Trophoblast cell (in vitro differentiated cells and primary cell): ENCODE results near the gene TBC1D22A.

Experiments used
- DNase-seq, 2 donors: peaks; one replicate each; pipeline ENCODE4 v3.0.0-alpha.2; 2016
- H2AFZ ChIP-seq: 2 replicates; pipeline ENCODE4 v1.6.1; 2013; ENCODE audit warnings: low read length, moderate library complexity, mild to moderate bottlenecking; ENCODE audit not compliant: insufficient read depth, poor library complexity
- H2AK5ac ChIP-seq: 2 replicates; pipeline ENCODE4 v1.6.1; 2013; ENCODE audit warnings: mild to moderate bottlenecking, low read length
- H2BK120ac ChIP-seq: 2 replicates; pipeline ENCODE4 v1.6.1; 2013; ENCODE audit warnings: low read length, mild to moderate bottlenecking, moderate library complexity; ENCODE audit not compliant: insufficient read depth, poor library complexity
- H2BK12ac ChIP-seq: 2 replicates; pipeline ENCODE4 v1.6.1; 2013; ENCODE audit warnings: mild to moderate bottlenecking, low read length, moderate library complexity
- H2BK5ac ChIP-seq: 2 replicates; pipeline ENCODE4 v1.6.1; 2013; ENCODE audit warnings: low read length, low read depth, moderate library complexity, mild to moderate bottlenecking; ENCODE audit not compliant: poor library complexity
- H3K14ac ChIP-seq: 2 replicates; pipeline ENCODE4 v1.6.1; 2013; ENCODE audit warnings: mild to moderate bottlenecking, low read length
- H3K18ac ChIP-seq: 2 replicates; pipeline ENCODE4 v1.6.1; 2013; ENCODE audit warnings: mild to moderate bottlenecking, low read length
- H3K23ac ChIP-seq: 2 replicates; pipeline ENCODE4 v1.6.1; 2013; ENCODE audit warnings: low read length
- H3K27ac ChIP-seq: 2 replicates; pipeline ENCODE4 v1.5.1; 2013; ENCODE audit warnings: low read depth, mild to moderate bottlenecking, inconsistent platforms, low read length, moderate library complexity
- H3K27me3 ChIP-seq: 2 replicates; pipeline ENCODE4 v1.6.1; 2013; ENCODE audit warnings: inconsistent platforms, mild to moderate bottlenecking, low read length, moderate library complexity; ENCODE audit not compliant: insufficient read depth
- H3K36me3 ChIP-seq, 2 experiments: 1 replicate in 1 of 2; 2 replicates in 1 of 2; pipeline ENCODE4 v1.6.1; 2013; ENCODE audit warnings: low read length in 2 of 2, mild to moderate bottlenecking in 2 of 2, moderate library complexity in 1 of 2; ENCODE audit not compliant: insufficient read depth in 2 of 2, control insufficient read depth in 1 of 2
- H3K4ac ChIP-seq: 2 replicates; pipeline ENCODE4 v1.6.1; 2013; ENCODE audit warnings: low read depth, mild to moderate bottlenecking, low read length, moderate library complexity
- H3K4me1 ChIP-seq, 2 experiments: 1 replicate in 1 of 2; 2 replicates in 1 of 2; pipeline ENCODE4 v1.6.1; 2013; ENCODE audit warnings: low read length in 2 of 2, mild to moderate bottlenecking in 2 of 2, moderate library complexity in 1 of 2; ENCODE audit not compliant: insufficient read depth in 2 of 2, control insufficient read depth in 1 of 2
- H3K4me2 ChIP-seq: 2 replicates; pipeline ENCODE4 v1.6.1; 2013; ENCODE audit warnings: inconsistent platforms, mild to moderate bottlenecking, low read length, moderate library complexity
- H3K4me3 ChIP-seq: 2 replicates; pipeline ENCODE4 v1.5.1; 2013; ENCODE audit warnings: mild to moderate bottlenecking, low read depth, low read length, inconsistent platforms
- H3K79me1 ChIP-seq: one replicate; pipeline ENCODE4 v1.6.1; 2013; ENCODE audit warnings: low read length
- H3K79me2 ChIP-seq: 2 replicates; pipeline ENCODE4 v1.6.1; 2013; ENCODE audit warnings: low read length, mild to moderate bottlenecking; ENCODE audit not compliant: control insufficient read depth, insufficient read depth, poor library complexity
- H3K9ac ChIP-seq: 2 replicates; pipeline ENCODE4 v1.6.1; 2013; ENCODE audit warnings: mild to moderate bottlenecking, low read length
- H3K9me3 ChIP-seq: 2 replicates; pipeline ENCODE4 v1.6.1; 2013; ENCODE audit warnings: low read depth, mild to moderate bottlenecking, control low read depth, inconsistent platforms, low read length; ENCODE audit not compliant: insufficient read depth
- H4K12ac ChIP-seq: 2 replicates; pipeline ENCODE4 v1.6.1; 2013; ENCODE audit warnings: low read depth, mild to moderate bottlenecking, low read length, moderate library complexity
- H4K8ac ChIP-seq: 2 replicates; pipeline ENCODE4 v1.6.1; 2013; ENCODE audit warnings: low read depth, mild to moderate bottlenecking, low read length, moderate library complexity
- H4K91ac ChIP-seq: one replicate; pipeline ENCODE4 v1.6.1; 2013; ENCODE audit warnings: low read depth, mild to moderate bottlenecking, low read length, moderate library complexity
- WGBS: extraction: QIAGEN DNeasy Blood & Tissue Kit; methylation state at CpG from one replicate; pipeline ENCODE4 v1.1.7; 2013; ENCODE audit warnings: missing lambda C conversion rate; ENCODE audit not compliant: insufficient read length, insufficient coverage; ENCODE audit errors: extremely low coverage; 5-methylcytosine and 5-hydroxymethylcytosine counted together

TBC1D22A gene

DNA sequence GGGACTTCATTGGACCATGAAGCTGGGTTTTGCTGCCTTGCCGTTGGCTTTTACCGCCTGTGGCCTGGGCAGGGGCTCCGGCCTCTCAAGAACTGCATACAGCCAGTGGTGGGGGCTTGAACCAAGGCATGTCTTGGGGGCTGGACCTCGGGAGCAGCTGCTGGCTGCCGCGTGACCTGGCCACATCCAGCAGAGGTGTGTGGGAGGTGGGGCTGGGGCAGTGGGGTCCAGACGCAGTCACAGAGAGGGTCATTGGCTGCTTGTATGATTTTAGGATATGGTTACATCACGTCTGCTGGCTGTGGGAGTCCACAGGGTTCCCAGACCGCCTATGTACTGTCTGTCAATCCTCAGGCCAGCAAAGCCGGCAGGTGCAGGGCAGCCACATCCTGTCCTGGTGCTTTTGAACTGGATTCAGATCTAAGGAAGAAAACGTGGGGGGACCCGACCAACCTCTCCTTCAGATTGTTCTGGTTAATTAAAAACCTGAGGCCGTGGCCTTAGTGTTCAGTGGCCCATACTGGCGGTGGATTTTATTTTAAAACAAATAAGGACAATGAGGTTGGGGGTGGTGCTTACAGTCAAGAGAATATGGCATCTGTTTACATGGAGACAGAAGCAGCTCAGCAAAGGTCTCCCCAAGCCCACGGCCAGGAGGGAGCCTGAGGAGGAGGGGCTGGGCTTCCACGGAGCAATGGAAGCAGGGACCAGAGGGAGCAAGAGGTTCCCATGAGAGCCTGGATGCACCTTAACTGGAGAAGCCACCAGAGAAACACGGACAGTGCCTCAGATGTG is 426.0 kb downstream of the TBC1D22A start:
- Histone ChIP-seq H3K79me2 (no peaks in the 10 kb centered on the region), H2AFZ (no peak overlapping the region), H2AK5ac (no peak overlapping the region), H3K4me2 (no peak overlapping the region), H3K4ac (no peak overlapping the region), H2BK5ac (no peak overlapping the region), H3K23ac (no peak overlapping the region), H4K91ac (no peak overlapping the region), H3K27me3 (no peaks in the 10 kb centered on the region), H2BK120ac (no peak overlapping the region), H3K36me3 (no peaks in the 10 kb centered on the region), H3K79me1 (no peaks in the 10 kb centered on the region), H3K14ac (no peak overlapping the region), H3K9ac (no peak overlapping the region), H2BK12ac (no peak overlapping the region), H4K8ac (no peak overlapping the region), H3K4me1 (no peaks in the 10 kb centered on the region), H3K27ac (no peak overlapping the region), H3K18ac (no peak overlapping the region), H3K4me3 (no peak overlapping the region), H3K9me3 (peaks cover 45% of the 10 kb centered on the region), H4K12ac (no peak overlapping the region)
- WGBS = no CpG with 5 or more reads among the region's 17 CpGs
- DNase-seq = no peak

DNA sequence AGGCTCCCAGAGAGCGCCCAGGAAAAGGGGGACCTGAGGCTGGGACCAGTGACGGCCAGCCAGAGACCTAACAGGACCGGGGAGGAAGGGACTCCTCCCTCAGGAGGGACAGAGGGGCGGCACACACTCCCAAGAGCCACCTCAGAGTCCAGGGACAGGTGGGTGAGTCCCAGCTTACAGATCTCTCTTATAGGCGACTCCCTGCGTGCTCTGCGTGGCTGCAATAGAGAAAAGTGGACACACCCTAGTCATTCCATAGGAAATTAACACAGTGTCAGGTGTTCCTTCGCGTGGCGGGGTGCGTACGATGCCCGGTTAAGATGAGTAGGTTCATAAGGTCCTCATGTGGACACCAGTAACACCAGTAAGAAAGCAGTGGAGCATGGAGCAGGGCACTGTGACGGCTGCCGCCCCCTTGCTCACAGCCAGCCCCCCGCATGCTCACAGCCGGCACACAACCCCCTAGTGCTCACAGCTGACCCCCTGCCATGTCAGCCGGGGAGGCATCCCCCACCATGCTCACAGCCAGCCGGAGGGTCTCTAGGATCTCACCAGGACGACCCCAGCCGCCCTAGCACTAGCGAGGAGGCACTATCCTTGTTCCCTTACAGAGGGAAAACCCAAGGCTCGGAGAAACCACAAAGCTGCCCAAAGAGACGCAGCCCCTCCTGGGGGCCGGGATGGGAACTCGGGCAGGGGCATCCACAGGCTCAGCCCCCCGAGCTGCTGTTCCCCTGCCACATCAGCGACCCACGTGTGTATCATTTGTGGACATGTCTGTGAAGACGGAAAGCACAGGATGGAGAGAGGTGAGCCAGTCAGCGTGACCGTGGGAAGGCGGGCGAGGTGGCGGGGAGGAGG is 426.8 kb downstream of the TBC1D22A start:
- H2AK5ac ChIP-seq = no peak overlapping the region
- DNase-seq = no peak
- no peak overlapping the region for H2AFZ ChIP-seq
- peak overlapping the region; percentile 37 for H3K4me3 ChIP-seq
- no peak overlapping the region for H2BK12ac ChIP-seq
- no peak overlapping the region for H3K27ac ChIP-seq
- H2BK120ac ChIP-seq = no peak overlapping the region
- H2BK5ac ChIP-seq = no peak overlapping the region
- no peak overlapping the region for H3K18ac ChIP-seq
- H3K4me2 ChIP-seq = no peak overlapping the region
- H3K23ac ChIP-seq = no peak overlapping the region
- no peaks in the 10 kb centered on the region for H3K27me3 ChIP-seq
- no peaks in the 10 kb centered on the region for H3K79me2 ChIP-seq
- H3K36me3 ChIP-seq = no peaks in the 10 kb centered on the region
- H3K4me1 ChIP-seq = no peaks in the 10 kb centered on the region
- H4K12ac ChIP-seq = no peak overlapping the region
- H3K79me1 ChIP-seq = no peaks in the 10 kb centered on the region
- no peak overlapping the region for H3K9ac ChIP-seq
- no peak overlapping the region for H3K14ac ChIP-seq
- H3K9me3 ChIP-seq = peaks cover 51% of the 10 kb centered on the region
- H3K4ac ChIP-seq = no peak overlapping the region
- WGBS = no CpG with 5 or more reads among the region's 35 CpGs
- H4K91ac ChIP-seq = no peak overlapping the region
- no peak overlapping the region for H4K8ac ChIP-seq

DNA sequence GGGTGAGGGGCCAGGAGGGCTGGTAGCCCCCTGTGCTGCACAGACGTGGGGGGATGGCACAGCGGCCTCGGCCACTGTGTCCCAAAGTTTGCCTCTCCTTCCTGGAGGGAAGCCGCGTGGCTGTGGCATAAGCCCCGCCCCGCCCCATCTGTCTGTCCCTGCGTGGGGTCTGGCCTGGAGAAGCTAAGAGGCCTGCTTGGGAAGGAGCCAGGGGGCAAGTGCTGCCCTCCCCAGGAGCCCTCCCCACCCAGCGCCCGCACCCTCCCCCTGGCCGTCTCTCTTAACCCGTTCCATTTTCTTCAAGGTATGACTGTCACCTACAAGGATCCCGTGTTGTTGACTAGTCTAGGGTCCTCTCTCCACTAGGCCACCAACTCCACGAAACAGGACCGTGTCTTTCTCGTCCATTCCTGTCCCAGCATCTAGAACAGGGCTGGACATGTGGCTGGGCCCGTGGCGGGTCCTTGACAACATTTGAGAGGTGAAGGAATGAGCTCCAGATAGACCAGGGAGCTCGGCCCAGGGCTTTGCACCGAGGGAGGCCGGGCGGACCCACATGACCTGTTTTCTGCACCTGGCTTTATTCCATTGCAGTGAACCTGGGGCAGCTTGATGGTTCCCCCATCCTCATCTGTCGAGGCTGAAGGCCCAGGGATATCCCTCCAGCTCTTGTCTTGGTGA is 428.0 kb downstream of the TBC1D22A start:
- no peak overlapping the region for H3K23ac ChIP-seq
- H3K18ac ChIP-seq = no peak overlapping the region
- no peaks in the 10 kb centered on the region for H3K4me1 ChIP-seq
- no peaks in the 10 kb centered on the region for H3K36me3 ChIP-seq
- H3K9me3 ChIP-seq = peaks cover 61% of the 10 kb centered on the region
- no peak overlapping the region for H4K8ac ChIP-seq
- no peak overlapping the region for H2BK120ac ChIP-seq
- H3K27ac ChIP-seq = no peak overlapping the region
- H3K4me2 ChIP-seq = no peak overlapping the region
- no peak overlapping the region for H3K14ac ChIP-seq
- H3K79me1 ChIP-seq = no peaks in the 10 kb centered on the region
- WGBS = no CpG with 5 or more reads among the region's 23 CpGs
- H3K27me3 ChIP-seq = no peaks in the 10 kb centered on the region
- no peak overlapping the region for H3K4ac ChIP-seq
- H3K9ac ChIP-seq = no peak overlapping the region
- no peak overlapping the region for H4K91ac ChIP-seq
- no peak overlapping the region for H2BK5ac ChIP-seq
- H3K4me3 ChIP-seq = no peak overlapping the region
- no peak overlapping the region for H2BK12ac ChIP-seq
- no peak overlapping the region for H2AK5ac ChIP-seq
- DNase-seq = no peak
- no peak overlapping the region for H4K12ac ChIP-seq
- no peaks in the 10 kb centered on the region for H3K79me2 ChIP-seq
- no peak overlapping the region for H2AFZ ChIP-seq

DNA sequence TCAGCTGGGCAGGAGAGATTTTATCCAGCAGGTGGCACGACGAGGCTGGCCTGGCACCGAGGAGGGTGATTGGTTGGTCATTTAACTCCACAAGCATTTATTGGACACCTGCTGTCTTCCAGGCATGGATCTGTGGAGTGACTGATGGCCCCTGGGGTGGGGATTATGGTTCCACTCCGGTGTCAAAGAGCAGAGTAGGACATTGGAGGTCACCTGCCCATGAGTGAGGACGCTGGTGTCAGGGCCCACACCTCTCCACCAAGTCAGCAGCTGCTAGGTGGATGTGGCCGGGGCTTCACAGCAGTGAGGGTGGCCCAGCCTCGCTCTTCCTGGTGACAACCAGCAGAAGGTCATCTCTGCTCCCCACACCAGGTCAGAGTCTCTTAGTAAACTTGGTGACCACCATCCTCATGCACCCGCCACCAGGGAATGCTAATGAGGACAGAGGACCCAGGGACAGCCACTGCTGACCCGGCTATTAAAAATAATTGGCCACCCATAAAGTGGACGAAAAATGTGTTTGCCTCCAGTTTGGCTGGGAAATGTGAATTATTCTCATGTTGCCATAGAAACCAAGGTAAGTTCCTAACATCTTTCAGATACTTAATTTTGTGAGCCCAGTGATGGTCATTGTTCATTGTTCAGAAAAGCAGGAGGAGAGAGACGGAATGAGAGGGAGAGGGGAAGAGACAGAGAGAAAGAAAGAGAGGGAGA is 428.7 kb downstream of the TBC1D22A start:
- no peak overlapping the region for H3K4ac ChIP-seq
- H3K4me2 ChIP-seq = no peak overlapping the region
- H3K9ac ChIP-seq = no peak overlapping the region
- H3K4me1 ChIP-seq = no peaks in the 10 kb centered on the region
- H3K79me2 ChIP-seq = no peaks in the 10 kb centered on the region
- H3K27me3 ChIP-seq = no peaks in the 10 kb centered on the region
- H4K8ac ChIP-seq = no peak overlapping the region
- no CpG with 5 or more reads among the region's 11 CpGs for WGBS
- H3K36me3 ChIP-seq = no peaks in the 10 kb centered on the region
- no peak for DNase-seq
- H3K4me3 ChIP-seq = no peak overlapping the region
- H3K79me1 ChIP-seq = no peaks in the 10 kb centered on the region
- H2AK5ac ChIP-seq = no peak overlapping the region
- H3K23ac ChIP-seq = no peak overlapping the region
- no peak overlapping the region for H2BK120ac ChIP-seq
- H4K91ac ChIP-seq = no peak overlapping the region
- H3K27ac ChIP-seq = no peak overlapping the region
- H3K9me3 ChIP-seq = peaks cover 66% of the 10 kb centered on the region
- no peak overlapping the region for H4K12ac ChIP-seq
- no peak overlapping the region for H2BK12ac ChIP-seq
- no peak overlapping the region for H2AFZ ChIP-seq
- no peak overlapping the region for H2BK5ac ChIP-seq
- no peak overlapping the region for H3K14ac ChIP-seq
- no peak overlapping the region for H3K18ac ChIP-seq
